Type B pancreatic cell (in vitro differentiated cells): ENCODE results near the gene TMEM51. TPM values are rescaled to one million over a fixed set of nuclear protein-coding genes. Genes with fewer than 3 reads are reported as not detected.

ENCODE experiments used
- DNase-seq: peaks from one replicate; pipeline ENCODE4 v3.0.0; 2021; ENCODE audit warnings: mixed read lengths; ENCODE audit not compliant: unreplicated experiment; ENCODE audit errors: extremely low spot score
- H3K27ac Mint-ChIP-seq: 2 replicates; pipeline ENCODE4 v1.8.0; 2021; ENCODE audit warnings: mild to moderate bottlenecking, mixed read lengths
- H3K27me3 Mint-ChIP-seq: 2 replicates; pipeline ENCODE4 v1.8.0; 2021; ENCODE audit warnings: mixed read lengths
- H3K36me3 Mint-ChIP-seq: 2 replicates; pipeline ENCODE4 v1.8.0; 2021; ENCODE audit warnings: mixed read lengths
- H3K4me1 Mint-ChIP-seq: one replicate; pipeline ENCODE4 v1.8.0; 2021; ENCODE audit warnings: mixed read lengths; ENCODE audit not compliant: unreplicated experiment
- H3K4me3 Mint-ChIP-seq: 2 replicates; pipeline ENCODE4 v1.8.0; 2021; ENCODE audit warnings: mild to moderate bottlenecking, mixed read lengths
- H3K9me3 Mint-ChIP-seq: 2 replicates; pipeline ENCODE4 v1.8.0; 2021; ENCODE audit warnings: mixed read lengths
- total RNA-seq: library from RNA; stranded (reverse); gene quantifications from 2 replicates; pipeline ENCODE4 v1.2.1, GENCODE V29; 2021; ENCODE audit warnings: low replicate concordance
- TF ChIP-seq, protein P1 (sequence below): fragments of 200-600 bp; sonication (generic); conservative IDR thresholded peaks from 2 replicates; pipeline ENCODE4 v1.5.0; 2021; ENCODE audit warnings: antibody characterized with exemption, mild to moderate bottlenecking

Gene TMEM51
- total RNA-seq, 1 donor from 2014 or later = 12.5 TPM

DNA sequence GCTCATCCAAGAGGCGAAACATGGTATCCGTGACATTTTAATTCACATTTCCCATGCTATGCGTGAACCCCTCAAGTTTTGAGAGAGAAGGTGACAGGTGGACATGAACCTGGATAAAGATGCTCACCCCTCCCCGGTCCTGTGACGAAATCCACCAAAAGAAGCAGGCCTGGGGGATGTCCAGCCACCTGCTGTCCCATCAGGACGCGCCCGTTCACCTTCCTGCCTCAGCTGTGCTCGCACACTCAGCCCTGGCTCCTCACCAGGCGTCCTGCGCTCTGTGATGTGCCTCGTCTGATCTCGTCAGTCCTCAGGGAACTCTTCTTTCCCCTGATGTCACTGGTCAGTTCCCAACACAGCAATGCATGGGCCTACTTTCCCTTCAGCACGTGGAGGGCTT lies 103.8 kb downstream of the TMEM51 start:
- TF ChIP-seq, protein P1, sequence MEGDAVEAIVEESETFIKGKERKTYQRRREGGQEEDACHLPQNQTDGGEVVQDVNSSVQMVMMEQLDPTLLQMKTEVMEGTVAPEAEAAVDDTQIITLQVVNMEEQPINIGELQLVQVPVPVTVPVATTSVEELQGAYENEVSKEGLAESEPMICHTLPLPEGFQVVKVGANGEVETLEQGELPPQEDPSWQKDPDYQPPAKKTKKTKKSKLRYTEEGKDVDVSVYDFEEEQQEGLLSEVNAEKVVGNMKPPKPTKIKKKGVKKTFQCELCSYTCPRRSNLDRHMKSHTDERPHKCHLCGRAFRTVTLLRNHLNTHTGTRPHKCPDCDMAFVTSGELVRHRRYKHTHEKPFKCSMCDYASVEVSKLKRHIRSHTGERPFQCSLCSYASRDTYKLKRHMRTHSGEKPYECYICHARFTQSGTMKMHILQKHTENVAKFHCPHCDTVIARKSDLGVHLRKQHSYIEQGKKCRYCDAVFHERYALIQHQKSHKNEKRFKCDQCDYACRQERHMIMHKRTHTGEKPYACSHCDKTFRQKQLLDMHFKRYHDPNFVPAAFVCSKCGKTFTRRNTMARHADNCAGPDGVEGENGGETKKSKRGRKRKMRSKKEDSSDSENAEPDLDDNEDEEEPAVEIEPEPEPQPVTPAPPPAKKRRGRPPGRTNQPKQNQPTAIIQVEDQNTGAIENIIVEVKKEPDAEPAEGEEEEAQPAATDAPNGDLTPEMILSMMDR = no peak
- no peak overlapping the region for H3K27ac Mint-ChIP-seq
- H3K4me3 Mint-ChIP-seq = no peak overlapping the region
- peak; percentile 60 for DNase-seq
- no peaks in the 10 kb centered on the region for H3K9me3 Mint-ChIP-seq
- no peaks in the 10 kb centered on the region for H3K36me3 Mint-ChIP-seq
- no peaks in the 10 kb centered on the region for H3K27me3 Mint-ChIP-seq
- H3K4me1 Mint-ChIP-seq = peaks cover 4% of the 10 kb centered on the region

DNA sequence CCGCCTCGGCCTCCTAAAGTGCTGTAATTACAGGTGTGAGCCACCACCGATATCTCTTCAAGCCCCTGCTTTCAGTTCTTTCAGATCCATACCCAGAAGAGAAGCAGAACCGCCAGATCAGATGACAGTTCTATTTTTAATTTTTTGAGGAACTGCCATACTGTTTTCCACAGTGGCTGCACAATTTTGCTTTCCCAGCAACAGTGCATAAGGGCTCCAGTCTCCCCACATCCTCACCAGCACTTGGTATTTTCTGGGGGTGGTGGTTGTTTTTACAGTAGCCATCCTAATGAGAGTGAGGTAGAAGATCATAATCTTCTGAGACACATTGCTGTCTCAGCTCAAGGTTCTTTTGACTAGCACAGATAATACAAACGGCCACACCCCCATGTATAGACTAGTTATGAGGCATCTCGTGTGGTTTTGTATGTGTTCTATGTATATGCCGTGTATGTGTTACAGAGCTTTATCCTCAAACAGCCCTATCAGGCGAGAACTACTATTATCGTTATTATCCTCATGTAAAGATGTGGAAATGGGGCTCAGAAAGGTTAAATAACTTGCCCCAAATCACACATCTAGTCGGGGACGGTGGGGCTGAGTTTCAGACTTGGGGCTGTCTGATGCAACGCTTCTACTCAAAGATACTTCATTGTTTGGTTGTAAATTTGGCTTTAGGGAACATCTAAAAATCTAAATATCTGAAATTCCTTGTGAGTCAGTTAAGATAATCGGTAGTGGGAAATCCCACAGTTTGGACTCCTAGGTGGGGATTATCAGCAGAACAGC lies 105.5 kb downstream of the TMEM51 start:
- no peaks in the 10 kb centered on the region for H3K9me3 Mint-ChIP-seq
- DNase-seq = peak; percentile 10
- H3K27me3 Mint-ChIP-seq = no peaks in the 10 kb centered on the region
- no peak overlapping the region for H3K4me3 Mint-ChIP-seq
- no peaks in the 10 kb centered on the region for H3K36me3 Mint-ChIP-seq
- H3K4me1 Mint-ChIP-seq = no peaks in the 10 kb centered on the region
- TF ChIP-seq, protein P1 = no peak
- no peak overlapping the region for H3K27ac Mint-ChIP-seq

DNA sequence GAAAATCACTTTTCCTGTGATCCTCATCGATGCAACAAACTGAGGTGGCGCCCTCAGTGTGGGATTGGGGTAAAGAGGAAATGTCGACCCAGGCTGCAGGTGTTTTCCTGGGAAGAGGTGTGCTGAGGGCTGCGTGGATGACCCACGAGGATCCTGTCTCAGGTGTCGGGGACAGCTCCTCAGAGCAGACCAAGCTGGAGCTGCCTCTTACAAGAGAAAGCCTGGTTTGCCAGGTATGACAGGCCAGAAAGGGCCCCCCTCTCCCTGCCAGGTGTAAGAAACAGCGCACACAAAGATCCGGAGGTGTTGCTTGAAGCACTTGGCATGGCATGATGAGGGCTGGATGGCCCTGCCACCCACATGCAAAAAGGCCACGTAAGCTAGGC lies 106.1 kb downstream of the TMEM51 start:
- H3K36me3 Mint-ChIP-seq = no peaks in the 10 kb centered on the region
- H3K4me3 Mint-ChIP-seq = no peak overlapping the region

DNA sequence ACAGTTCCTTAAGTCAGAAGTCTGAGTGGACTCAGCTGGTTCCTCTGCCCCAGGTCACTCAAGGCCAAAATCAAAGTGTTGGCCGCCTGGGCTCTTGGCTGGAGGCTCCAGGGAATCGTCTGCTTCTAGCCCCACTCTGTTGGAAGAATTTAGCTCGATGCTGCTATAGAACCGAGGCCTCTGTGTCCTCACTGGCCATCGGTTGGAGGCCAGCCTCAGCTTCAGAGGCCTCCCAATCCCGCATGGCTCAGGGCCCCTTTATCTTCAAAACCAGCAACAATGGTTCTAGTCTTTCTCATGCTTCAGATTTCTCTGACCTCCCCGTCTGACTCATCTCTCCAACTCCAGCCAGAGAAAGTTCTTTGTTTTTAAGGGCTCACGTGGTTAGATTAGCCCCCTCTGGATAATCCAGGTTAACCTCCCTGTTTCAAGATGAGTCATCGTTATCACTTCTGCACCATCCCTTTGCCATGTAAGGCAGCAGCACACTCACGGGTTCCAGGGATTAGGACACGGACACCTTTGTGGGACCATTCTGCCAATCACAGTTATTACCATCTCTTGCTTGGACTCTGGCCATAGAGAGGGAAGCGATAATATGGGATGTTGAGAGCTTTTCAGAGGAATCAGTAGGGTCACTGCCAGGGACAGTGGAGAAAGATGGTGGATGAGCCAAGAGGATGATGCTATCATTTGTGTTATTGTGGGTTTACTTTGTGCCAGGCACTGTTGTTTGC lies 107.0 kb downstream of the TMEM51 start:
- Mint-ChIP-seq H3K36me3 (no peaks in the 10 kb centered on the region), H3K27me3 (no peaks in the 10 kb centered on the region), H3K4me3 (no peak overlapping the region), H3K9me3 (no peaks in the 10 kb centered on the region), H3K4me1 (no peaks in the 10 kb centered on the region), H3K27ac (no peak overlapping the region)
- TF ChIP-seq, protein P1 = no peak
- DNase-seq = peak; percentile 16

More for the DNA sequence above, 106.1 kb downstream of the TMEM51 start:
- Mint-ChIP-seq H3K27ac (no peak overlapping the region), H3K4me1 (no peaks in the 10 kb centered on the region), H3K27me3 (no peaks in the 10 kb centered on the region), H3K9me3 (no peaks in the 10 kb centered on the region)
- DNase-seq = peak; percentile 59
- TF ChIP-seq, protein P1 = no peak

DNA sequence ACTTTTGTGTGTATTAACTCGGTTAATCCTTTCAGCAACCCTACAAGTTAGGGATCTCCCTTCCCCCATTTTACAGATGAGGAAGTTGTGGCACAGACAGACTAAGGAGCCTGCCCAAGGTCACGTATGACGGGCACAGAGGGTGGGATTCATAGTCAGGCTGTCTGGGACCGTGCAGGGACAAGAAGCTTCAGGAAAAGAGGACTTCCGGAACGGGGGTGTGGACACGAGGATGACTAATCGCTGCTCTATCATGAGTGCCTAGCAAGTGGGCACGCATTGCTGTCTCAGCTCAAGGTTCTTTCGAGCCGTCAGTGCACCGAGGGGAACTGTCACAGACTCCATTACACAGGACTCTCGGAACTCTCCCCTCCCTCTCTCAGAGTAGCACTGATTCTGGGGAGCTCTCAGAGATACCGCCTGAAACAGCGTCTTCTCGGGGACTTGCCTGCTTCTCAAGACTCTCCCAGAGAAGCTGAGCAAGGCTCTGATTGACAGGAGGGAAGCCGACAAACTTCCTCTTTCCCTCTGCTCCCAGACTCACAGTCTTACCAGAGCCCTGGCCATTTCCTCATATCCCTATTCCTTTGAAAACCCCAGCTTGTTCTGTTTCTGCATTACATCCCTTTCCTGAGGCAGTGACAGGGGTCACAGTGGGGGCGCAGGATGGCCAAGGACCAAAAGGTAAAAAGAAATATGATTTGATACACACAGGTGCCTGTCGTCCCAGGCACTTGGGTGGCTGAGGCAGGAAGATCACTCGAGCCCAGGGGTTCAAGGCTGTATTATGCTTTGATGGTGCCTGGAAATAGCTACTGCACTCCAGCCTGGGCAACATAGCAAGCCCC lies 107.8 kb downstream of the TMEM51 start:
- H3K4me3 Mint-ChIP-seq = no peak overlapping the region

More for the DNA sequence above, 107.8 kb downstream of the TMEM51 start:
- TF ChIP-seq, protein P1 = no peak
- no peak overlapping the region for H3K27ac Mint-ChIP-seq
- H3K27me3 Mint-ChIP-seq = no peaks in the 10 kb centered on the region
- no peaks in the 10 kb centered on the region for H3K36me3 Mint-ChIP-seq
- DNase-seq = peak; percentile 55
- no peaks in the 10 kb centered on the region for H3K9me3 Mint-ChIP-seq
- H3K4me1 Mint-ChIP-seq = no peaks in the 10 kb centered on the region
